ENCODE data around the gene SPDYE18. TPM values are rescaled to one million over a fixed set of nuclear protein-coding genes. Genes with fewer than 3 reads are reported as not detected.
"Not testable (repeated sequence)": the region's sequence is repeated elsewhere in the genome, so short reads cannot be mapped to it uniquely, and the experiment has no call there.

SPDYE18 gene
- total and polyA plus RNA-seq, 2 of the 13 experiments (the other 11 are each of a cell fraction or from before 2014, with no cell fraction given) = 0.29 TPM; not detected in 1

- H3K4me1 ChIP-seq (ENCODE audit: insufficient read depth, low read length) = peaks cover 11% of the 10 kb centered on the region
- H3K27me3 ChIP-seq (ENCODE audit: control insufficient read depth in 1 of 2, insufficient read depth in 2 of 2, low read length in 2 of 2); H3K27ac ChIP-seq (ENCODE audit: extremely low read length, insufficient read depth, low read length); H3K36me3 ChIP-seq (replicated peaks in 1 of 2; ENCODE audit: control insufficient read depth in 1 of 2, insufficient read depth in 2 of 2, low read length in 2 of 2); H3K4me2 ChIP-seq (ENCODE audit: low read depth, low read length); BruUV-seq (replicated peaks); H3K79me2 ChIP-seq (ENCODE audit: insufficient read depth, low read length); in situ Hi-C loops (cut with HindIII; ENCODE audit: extremely low pct_ligation_motif_present, low pct_unique_long_range_greater_than_20kb); H3K9ac ChIP-seq (ENCODE audit: insufficient read depth, low read depth, low read length); POLR2A ChIA-PET; H3K4me3 ChIP-seq (replicated peaks in 1 of 3; ENCODE audit: insufficient read depth in 1 of 3, low read depth in 2 of 3, low read length in 3 of 3); FAIRE-seq; H2AFZ ChIP-seq (ENCODE audit: low read length); H3K9me3 ChIP-seq (ENCODE audit: low read length); H4K20me1 ChIP-seq (ENCODE audit: insufficient read depth, low read length); CTCF ChIA-PET (ENCODE audit: low intra/inter-chr PET ratio, low total read pairs); intact Hi-C loops (cut with micrococcal nuclease; ENCODE audit: unreplicated experiment); TF ChIP-seq FOXA1, SOX13 (IDR thresholded peaks at IDR 0.05): not testable (repeated sequence)
- peak; percentile 97 for ATAC-seq
- peak; percentile 54 for DNase-seq (ENCODE audit: low spot score)
- 17% methylated on average over 7 of the region's 7 CpGs for WGBS (ENCODE audit: low lambda C conversion rate)
- TF ChIP-seq RCOR2 (CRISPR knock-in tag; IDR thresholded peaks at IDR 0.05) = 0 out of 2 replicates have a peak, but pooled peaks have one; percentile 54
- TF ChIP-seq ZNF121 (CRISPR knock-in tag; IDR thresholded peaks at IDR 0.05) = peak; percentile 96
- peak; percentile 46; the same call in 1 of the 2 replicates for TF ChIP-seq ZMYM4 (CRISPR knock-in tag; IDR thresholded peaks at IDR 0.05)
- TF ChIP-seq NCOA2 (CRISPR knock-in tag; IDR thresholded peaks at IDR 0.05) = 0 out of 2 replicates have a peak, but pooled peaks have one; percentile 32
- peak; percentile 92 for TF ChIP-seq CEBPG (CRISPR knock-in tag; IDR thresholded peaks at IDR 0.05)
- TF ChIP-seq FOXA1 (CRISPR knock-in tag; IDR thresholded peaks at IDR 0.05) = peak; percentile 55
- 0 out of 2 replicates have a peak, but pooled peaks have one; percentile 27 for TF ChIP-seq ZNF614 (CRISPR knock-in tag; IDR thresholded peaks at IDR 0.05; ENCODE audit: borderline replicate concordance)
- 0 out of 2 replicates have a peak, but pooled peaks have one; percentile 23 for TF ChIP-seq ZNF331 (CRISPR knock-in tag; IDR thresholded peaks at IDR 0.05)
- peak; percentile 17; the same call in 1 of the 2 replicates for TF ChIP-seq HOXA3 (CRISPR knock-in tag; IDR thresholded peaks at IDR 0.05)
- peak; percentile 48; the same call in 1 of the 2 replicates for TF ChIP-seq ZGPAT (CRISPR knock-in tag; IDR thresholded peaks at IDR 0.05)
- peak; percentile 40; the same call in 1 of the 2 replicates for TF ChIP-seq SALL1 (CRISPR knock-in tag; IDR thresholded peaks at IDR 0.05)
- TF ChIP-seq FOXA3 (CRISPR knock-in tag; IDR thresholded peaks at IDR 0.05) = peak; percentile 47; the same call in 1 of the 2 replicates
- peak; percentile 31; the same call in 1 of the 2 replicates for TF ChIP-seq PAXIP1 (CRISPR knock-in tag; conservative IDR thresholded peaks at IDR 0.05)
- peak; percentile 26; the same call in 1 of the 2 replicates for TF ChIP-seq HNF4A (CRISPR knock-in tag; IDR thresholded peaks at IDR 0.05)
- TF ChIP-seq SOX13 (CRISPR knock-in tag; conservative IDR thresholded peaks at IDR 0.05 in 1 of 2, IDR thresholded peaks at IDR 0.05 in 1 of 2) = peak in 1 of 2 experiments; percentile 44; a peak in 1 of 4 replicates
- TF ChIP-seq GATAD2A (CRISPR knock-in tag; IDR thresholded peaks at IDR 0.05) = peak; percentile 72
- TF ChIP-seq RXRB (CRISPR knock-in tag; IDR thresholded peaks at IDR 0.05; ENCODE audit: borderline replicate concordance) = 0 out of 2 replicates have a peak, but pooled peaks have one; percentile 28
- peak; percentile 35; the same call in 1 of the 2 replicates for TF ChIP-seq ZMYM2 (CRISPR knock-in tag; IDR thresholded peaks at IDR 0.05)
- TF ChIP-seq SIX1 (CRISPR knock-in tag; IDR thresholded peaks at IDR 0.05; ENCODE audit: borderline replicate concordance) = peak; percentile 98
- TF ChIP-seq HOMEZ (CRISPR knock-in tag; IDR thresholded peaks at IDR 0.05; ENCODE audit: low read depth) = peak; percentile 57; the same call in 1 of the 2 replicates
Measured at GRCh38 chr7:77065869-77066268, 3.5 kb upstream of the SPDYE18 start.

All from HepG2 (cell line).